ENCODE results near the gene HOXB1.
A peak's percentile ranks its signal among the peaks of the same experiment; 100 is the strongest.

HOXB1 gene

DNA sequence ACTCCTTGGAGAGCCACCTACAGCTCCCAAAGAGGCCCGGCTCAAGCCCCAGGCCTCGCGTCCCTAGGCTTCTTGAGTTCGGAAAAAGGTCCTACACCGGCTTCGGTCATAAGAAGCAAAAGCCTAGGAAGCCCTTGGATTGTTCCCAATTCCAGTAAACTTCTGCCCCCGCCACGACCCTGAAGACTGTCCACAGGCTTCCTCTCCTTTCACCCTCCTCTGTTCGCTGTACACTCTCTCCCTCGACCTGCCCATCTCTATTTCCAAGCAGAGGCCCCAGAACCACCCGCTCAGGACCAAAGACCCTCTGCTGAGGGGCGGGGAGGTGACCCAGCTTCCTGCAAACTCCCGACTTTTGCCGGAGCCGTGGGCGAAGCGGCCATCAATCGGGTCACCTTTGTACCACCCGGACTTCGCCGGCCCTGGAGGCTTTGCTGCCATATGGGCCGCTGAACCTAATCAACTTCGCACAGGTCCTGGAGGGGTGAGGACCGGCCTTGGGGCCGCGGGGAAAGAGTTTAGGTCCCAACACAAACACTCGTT is 11.4 kb upstream of the HOXB1 start:
- DNase-seq = no peak

GRCh38 chr17:48541577-48542113 is 10.8 kb upstream of the HOXB1 start:
- DNase-seq = peak; percentile 81

GRCh38 chr17:48541036-48541576 is 10.3 kb upstream of the HOXB1 start:
- no peak for DNase-seq

DNA sequence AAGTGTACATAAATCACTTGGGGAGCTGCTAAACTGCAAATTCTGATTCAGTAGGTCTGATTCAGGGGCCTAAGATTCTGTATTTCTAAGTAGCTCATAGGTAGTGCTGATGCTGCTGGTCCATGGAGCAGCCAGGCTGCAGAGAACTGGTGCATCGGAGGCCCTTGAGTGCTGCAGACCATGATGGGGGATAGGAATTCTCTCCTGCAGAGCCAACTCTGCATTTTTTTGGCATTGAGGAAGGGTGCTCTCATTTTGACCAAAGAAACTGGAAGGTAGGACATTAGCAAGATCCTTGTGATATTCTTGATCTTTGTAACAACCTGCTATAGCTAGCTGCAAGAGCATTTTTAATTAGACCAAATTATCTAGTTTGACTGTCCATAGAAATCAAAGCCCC is 9.4 kb upstream of the HOXB1 start:
- DNase-seq = peak; percentile 71

DNA sequence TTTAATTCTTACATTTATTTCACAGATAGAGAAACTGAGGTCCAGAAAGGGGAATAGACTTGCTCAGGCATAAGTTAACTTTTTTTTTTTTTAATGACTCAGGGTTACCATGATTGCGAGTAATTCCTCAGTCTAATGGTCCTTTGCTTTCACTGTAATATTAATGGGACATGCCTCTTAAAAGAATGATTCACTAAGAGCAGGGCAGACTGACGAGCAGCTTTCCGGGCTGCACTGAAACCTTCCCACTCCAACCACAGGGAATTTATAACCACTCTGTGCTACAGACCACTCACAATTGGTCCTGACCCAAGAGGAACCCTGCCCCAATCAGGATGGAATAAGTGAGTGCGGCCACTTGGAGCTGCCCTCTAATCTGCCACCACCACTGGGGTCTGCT is 8.4 kb upstream of the HOXB1 start:
- DNase-seq = peak; percentile 95

DNA sequence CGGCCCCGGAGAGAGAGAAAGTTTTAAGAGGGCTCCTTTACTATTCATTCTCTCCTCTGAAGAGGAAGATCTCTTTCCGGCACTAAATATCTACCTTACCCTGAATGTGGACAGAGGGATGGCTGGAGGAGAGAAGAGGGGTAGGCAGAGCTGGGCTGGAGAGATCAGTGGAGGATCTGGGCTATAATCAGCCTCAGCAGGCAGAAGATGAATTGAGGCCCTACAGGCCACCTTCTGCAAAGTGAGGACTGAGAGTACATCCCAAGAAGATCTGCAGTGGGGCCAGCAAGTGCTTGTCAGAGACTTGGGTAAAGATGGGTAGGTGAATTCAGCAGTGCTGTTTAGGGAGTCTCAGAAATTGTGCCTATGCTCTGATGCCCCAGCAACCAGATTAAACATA is 6.5 kb upstream of the HOXB1 start:
- DNase-seq = no peak

DNA sequence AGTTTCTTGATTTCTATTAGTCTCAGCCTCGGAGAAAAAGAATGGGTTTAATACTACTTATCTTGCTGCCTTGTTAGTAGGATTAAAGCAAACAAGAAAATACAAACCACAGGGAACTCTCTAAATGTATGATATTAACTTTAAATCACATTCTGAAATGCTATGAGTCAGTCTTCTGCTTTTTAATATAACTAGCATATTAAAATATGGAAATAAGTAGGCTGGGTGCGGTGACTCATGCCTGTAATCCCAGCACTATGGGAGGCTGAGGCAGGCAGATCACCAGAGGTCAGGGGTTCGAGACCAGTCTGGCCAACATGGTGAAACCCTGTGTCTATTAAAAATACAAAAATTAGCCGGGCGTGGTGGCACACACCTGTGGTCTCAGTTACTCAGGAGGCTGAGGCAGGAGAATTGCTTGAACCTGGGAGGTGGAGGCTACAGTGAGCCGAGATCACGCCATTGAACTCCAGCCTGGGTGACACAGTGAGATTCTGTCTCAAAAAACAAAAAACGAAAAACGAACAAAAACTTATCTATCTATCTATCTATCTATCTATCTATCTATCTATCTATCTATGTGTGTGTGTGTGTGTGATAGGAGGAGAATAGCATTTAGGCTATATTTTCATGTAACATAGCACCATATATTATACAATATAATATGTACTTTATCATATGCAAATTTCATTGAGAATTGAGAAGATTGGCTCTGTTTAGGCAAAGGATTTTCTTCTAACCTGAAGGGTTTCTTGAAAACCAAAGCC is 5.2 kb upstream of the HOXB1 start:
- DNase-seq = peak; percentile 46

- DNase-seq = no peak
Observed at GRCh38 chr17:48532261-48532660, 1.4 kb upstream of the HOXB1 start.

- no peak for DNase-seq
Observed at GRCh38 chr17:48530208-48530886, 464 bp downstream of the HOXB1 start.

GRCh38 chr17:48529683-48530009 is 1.2 kb downstream of the HOXB1 start:
- no peak for DNase-seq

GRCh38 chr17:48528936-48529682 is 1.7 kb downstream of the HOXB1 start:
- DNase-seq = no peak

- DNase-seq = no peak
Observed at GRCh38 chr17:48528153-48528935, 2.5 kb downstream of the HOXB1 start.

DNA sequence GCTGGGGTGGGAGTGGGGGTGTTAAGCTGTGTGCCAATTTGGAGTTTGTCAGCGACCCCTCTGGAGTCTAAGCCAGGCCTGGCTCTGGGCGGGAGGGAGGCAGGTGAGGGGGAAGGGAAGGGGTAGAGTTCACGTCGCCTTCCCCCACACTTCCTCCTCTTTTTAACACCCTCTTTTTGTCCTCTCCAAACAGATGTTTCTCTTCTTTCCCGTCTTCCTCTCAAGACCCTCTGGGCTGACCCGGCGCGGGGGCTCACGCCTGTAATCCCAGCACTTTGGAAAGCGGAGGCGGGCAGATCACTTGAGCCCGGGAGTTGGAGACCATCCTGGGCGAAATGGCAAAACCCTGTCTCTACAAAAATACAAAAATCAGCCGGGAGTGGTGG is 3.3 kb downstream of the HOXB1 start:
- no peak for DNase-seq

DNA sequence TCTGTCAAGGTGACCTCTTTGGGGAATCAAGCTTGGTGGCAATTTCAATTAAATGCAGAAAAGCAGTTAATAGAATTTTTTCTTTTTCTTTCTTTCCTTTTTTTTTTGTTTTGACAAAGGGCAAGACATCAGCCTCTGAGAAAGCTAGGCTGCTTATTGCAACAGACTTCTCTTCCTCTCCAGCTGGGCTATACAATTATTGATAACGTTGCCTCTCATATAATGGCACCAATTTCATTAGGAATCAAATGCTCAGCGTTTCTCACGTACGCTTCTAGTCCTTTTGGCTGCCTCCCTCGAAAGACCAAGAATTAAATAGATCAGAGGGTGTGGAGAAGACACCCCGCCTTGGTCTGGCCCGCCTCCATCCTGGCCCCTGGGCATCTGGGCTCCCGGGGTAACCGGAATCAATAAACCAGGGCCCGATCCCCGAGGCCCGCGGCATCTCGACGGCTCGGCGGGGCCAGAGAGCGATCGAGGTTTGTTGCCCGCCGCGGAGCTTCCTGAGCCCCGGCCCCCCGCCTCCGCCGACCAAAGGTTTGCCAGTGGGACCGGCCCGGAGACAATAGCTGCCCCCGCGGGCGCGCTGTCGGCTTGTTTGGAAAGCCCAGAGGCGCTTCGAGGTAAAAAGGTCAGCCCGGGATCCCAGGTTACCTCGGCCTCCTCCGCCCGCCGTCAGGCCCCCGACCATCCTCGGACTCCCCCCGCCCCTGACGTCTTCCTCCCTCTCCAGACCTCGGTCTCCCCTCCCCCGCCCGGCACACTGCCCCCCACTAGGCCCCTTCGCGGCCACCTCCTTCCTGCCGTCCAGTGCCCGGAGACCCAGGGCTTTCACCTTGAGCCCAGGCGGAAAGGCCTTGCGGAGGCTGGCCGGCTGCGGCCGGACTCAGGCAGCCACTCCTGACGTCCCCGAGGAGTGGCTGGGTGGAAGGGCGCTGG is 3.9 kb downstream of the HOXB1 start:
- no peak for DNase-seq

DNA sequence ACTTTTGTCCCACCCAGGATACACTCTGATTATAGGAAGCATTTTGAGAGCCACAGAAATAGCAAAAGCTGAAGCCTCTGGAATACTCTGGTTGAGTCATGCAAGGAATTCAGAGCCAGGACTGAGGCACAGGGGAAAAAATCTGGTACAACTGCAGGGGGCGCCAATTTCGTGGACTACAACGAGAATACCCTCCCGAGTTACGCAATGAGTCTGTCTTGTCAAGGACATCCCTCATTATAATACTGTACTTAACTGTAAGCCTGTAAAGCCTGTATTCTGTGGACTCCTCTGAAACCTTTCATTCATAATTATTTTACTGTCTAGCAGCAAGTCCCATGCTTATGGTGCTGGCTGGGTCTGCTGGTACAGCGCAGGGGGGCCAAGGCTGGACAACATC is 7.8 kb downstream of the HOXB1 start:
- DNase-seq = peak; percentile 53

DNA sequence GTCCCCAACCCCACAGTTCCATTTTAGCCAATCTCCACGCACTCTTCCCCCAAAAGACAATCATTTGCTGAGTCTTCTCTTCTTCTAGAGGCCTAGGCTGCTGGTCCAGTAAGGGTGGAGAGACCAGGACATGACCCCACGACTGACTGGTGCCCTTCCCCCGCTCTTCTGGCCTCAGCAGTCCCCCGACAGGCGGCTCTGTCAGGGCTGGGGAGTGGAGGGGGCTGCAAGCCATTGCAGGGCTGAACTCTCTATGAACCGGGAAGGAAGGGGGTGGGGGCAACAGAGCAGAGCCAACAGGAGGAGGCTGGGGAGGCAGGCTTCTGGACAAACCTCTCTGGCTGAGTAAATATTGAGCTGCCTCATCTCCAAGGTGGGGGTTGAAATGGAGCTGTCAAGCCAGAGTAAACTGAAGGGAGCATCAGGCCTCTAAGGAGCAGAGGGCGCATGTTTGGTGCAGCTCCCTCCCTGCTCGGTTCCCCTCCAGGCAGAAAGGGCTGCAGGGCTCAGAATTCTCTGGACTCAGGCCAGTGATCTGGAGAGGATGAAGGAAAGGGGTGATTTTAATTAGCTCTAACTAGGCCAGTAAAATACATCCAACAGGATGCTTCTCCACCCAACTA is 8.7 kb downstream of the HOXB1 start:
- DNase-seq = peak; percentile 80

DNA sequence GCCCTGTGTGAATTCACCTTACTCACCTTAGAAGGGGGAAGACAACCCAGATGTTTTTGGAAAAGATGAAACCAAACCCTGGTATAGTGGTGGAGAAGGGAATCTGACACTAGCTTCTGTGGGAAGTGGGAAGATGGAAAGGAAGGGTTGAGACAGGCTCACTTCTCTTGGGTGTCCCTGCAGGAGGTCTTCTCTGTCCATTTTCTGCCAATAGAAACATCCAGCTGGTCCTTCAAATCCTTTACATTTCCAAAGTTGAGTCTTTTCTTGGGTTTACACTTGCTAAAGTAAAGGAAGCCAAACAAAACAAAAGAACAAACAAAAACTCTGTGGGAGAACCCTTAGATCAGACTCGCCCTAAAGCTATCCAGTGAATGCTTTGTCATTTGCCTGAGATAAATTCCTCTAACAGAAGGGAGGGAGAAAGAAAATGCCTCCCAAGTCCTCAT is 10.2 kb downstream of the HOXB1 start:
- peak; percentile 73 for DNase-seq

GRCh38 chr17:48519427-48519826 is 11.4 kb downstream of the HOXB1 start:
- no peak for DNase-seq

GRCh38 chr17:48517478-48517877 is 13.3 kb downstream of the HOXB1 start:
- no peak for DNase-seq
